VCaP (cell line): Measurements from ENCODE around the gene SS18L1.

Experiments
- H3K27ac ChIP-seq: fragments of 450-650 bp; 2 replicates; pipeline ENCODE4 v1.5.1; 2017
- TF ChIP-seq, protein P1 (sequence below): fragments of 450-650 bp; conservative IDR thresholded peaks from 2 replicates; pipeline ENCODE4 v1.5.1; 2017; ENCODE audit warnings: mild to moderate bottlenecking, moderate library complexity

The SS18L1 gene

GRCh38 chr20:62209850-62210495, 66.4 kb downstream of the SS18L1 start:
- TF ChIP-seq, protein P1, sequence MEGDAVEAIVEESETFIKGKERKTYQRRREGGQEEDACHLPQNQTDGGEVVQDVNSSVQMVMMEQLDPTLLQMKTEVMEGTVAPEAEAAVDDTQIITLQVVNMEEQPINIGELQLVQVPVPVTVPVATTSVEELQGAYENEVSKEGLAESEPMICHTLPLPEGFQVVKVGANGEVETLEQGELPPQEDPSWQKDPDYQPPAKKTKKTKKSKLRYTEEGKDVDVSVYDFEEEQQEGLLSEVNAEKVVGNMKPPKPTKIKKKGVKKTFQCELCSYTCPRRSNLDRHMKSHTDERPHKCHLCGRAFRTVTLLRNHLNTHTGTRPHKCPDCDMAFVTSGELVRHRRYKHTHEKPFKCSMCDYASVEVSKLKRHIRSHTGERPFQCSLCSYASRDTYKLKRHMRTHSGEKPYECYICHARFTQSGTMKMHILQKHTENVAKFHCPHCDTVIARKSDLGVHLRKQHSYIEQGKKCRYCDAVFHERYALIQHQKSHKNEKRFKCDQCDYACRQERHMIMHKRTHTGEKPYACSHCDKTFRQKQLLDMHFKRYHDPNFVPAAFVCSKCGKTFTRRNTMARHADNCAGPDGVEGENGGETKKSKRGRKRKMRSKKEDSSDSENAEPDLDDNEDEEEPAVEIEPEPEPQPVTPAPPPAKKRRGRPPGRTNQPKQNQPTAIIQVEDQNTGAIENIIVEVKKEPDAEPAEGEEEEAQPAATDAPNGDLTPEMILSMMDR = no peak
- H3K27ac ChIP-seq = no peak overlapping the region

GRCh38 chr20:62210496-62210855, 66.9 kb downstream of the SS18L1 start:
- TF ChIP-seq, protein P1 = no peak
- H3K27ac ChIP-seq = no peak overlapping the region

- no peak overlapping the region for H3K27ac ChIP-seq
- TF ChIP-seq, protein P1 = no peak
Observed at GRCh38 chr20:62211216-62211615, 67.6 kb downstream of the SS18L1 start.

GRCh38 chr20:62211769-62212288, 68.3 kb downstream of the SS18L1 start:
- H3K27ac ChIP-seq = no peak overlapping the region
- TF ChIP-seq, protein P1 = no peak

DNA sequence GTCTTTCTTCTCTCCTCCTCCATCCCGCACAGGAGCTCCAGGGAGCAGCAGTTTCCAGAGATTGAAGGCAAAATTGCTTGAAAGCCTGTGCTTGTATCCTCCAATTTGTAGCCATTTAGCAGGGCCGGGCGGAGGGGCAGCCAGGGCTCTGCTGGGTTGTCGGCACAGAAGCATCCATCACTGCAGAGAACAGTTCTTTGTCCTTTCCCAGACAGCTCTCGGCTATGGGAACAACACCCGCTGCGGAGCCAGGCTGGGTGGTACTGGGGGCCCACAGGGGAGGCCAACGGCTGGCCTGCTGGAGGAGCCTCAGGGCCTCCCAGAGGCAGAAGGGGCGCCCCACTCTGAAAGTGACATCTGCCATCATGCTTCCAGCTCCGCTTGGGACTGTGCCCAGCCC, 68.7 kb downstream of the SS18L1 start:
- TF ChIP-seq, protein P1 = no peak
- no peak overlapping the region for H3K27ac ChIP-seq

DNA sequence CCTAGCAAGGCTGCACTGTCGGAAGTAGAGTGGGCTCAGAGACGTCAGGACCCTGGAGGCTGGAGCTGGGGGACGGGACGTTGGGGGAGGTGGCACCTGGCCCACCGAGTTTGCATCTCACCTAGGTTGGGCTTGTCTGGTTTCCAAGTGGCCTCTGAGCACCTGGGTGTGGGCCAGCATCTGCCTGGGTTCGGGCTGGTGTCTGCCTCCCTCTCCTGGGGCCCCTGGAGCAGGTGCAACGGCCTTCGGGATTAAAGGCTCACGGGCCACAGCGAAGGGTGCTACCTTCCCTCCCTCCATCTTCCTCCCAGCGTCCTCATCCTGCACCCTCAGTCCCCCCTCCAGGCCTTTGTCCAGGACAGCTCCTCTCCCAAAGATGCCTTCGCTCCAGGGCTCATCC, 70.5 kb downstream of the SS18L1 start:
- TF ChIP-seq, protein P1 = no peak
- peak overlapping the region; percentile 99 for H3K27ac ChIP-seq

DNA sequence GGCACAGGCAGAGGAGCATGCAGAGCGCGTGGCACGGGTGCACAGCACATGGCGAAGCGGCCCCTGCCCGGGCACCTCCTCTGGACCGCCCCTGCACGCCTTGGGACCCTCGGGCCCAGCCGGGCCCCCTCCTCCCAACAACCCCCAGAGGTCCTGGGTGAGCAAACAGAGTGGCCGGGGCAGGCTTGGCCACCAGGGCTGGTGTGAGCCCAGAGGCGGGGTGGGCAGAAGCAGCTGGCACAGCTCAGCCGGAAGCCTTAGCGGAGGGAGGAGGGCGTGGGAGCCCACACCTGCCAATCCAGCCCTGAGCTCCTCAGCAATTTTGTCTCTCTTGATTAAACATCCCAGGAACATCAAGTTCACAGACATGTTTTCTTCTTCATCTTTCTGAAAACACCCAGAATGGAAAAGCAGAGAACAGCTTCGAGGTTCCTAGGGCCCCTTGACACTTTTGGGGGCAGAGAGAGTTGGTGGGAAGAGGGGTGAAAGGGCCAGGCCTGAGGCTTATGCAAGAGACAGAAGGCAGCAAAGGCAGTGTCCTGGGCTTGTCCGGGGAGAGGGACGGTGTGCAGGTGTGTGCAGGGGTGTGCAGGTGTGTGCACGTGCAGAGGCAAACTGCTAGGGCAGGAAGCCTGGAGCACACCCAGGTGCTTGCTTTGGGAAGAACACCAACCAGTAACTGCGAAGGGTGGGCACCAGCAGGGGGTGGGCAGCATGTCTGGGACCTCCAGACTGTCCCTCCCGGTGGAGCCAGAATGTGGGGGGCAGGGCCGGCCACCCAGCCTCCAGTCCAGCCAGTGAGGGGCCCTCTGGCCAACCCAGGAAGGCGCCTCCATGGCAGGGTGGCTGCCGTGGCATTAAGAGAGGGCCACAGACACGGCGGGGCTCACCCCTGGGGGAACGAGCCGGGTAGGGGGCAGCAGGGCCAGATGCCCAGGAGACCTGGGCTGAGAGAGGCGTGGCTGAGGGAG, 71.7 kb downstream of the SS18L1 start:
- H3K27ac ChIP-seq = peak overlapping the region; percentile 99

More for the DNA sequence above, 71.7 kb downstream of the SS18L1 start:
- TF ChIP-seq, protein P1 = no peak; the same call in 1 of the 2 replicates
